ENCODE measurements around the gene MT1H.
"Not testable (repeated sequence)": the region's sequence is repeated elsewhere in the genome, so short reads cannot be mapped to it uniquely, and the experiment has no call there.

MT1H gene

GRCh38 chr16:56686758-56687157 lies 17.1 kb downstream of the MT1H start:
- no peak for DNase-seq

- DNase-seq: peak; percentile 50
Observed at GRCh38 chr16:56688762-56689161, 19.1 kb downstream of the MT1H start.

GRCh38 chr16:56689171-56689570 lies 19.6 kb downstream of the MT1H start:
- peak; percentile 44 for DNase-seq

- DNase-seq: no peak
Observed at GRCh38 chr16:56690420-56691122, 21.0 kb downstream of the MT1H start.

GRCh38 chr16:56691885-56692284 lies 22.3 kb downstream of the MT1H start:
- DNase-seq: no peak

- no peak for DNase-seq
Observed at GRCh38 chr16:56695246-56695645, 25.6 kb downstream of the MT1H start.

- no peak for DNase-seq
Observed at GRCh38 chr16:56697456-56698155, 28.0 kb downstream of the MT1H start.

- DNase-seq: no peak
Observed at GRCh38 chr16:56700195-56700594, 30.6 kb downstream of the MT1H start.

- no peak for DNase-seq
Observed at GRCh38 chr16:56700631-56701030, 31.0 kb downstream of the MT1H start.

- no peak for DNase-seq
Observed at GRCh38 chr16:56701534-56701933, 31.9 kb downstream of the MT1H start.

- DNase-seq: no peak
Observed at GRCh38 chr16:56702836-56703235, 33.2 kb downstream of the MT1H start.

GRCh38 chr16:56708525-56709442 lies 39.2 kb downstream of the MT1H start:
- peak; percentile 58 for DNase-seq

GRCh38 chr16:56709443-56710040 lies 39.9 kb downstream of the MT1H start:
- DNase-seq: no peak

GRCh38 chr16:56710181-56710737 lies 40.6 kb downstream of the MT1H start:
- no peak for DNase-seq

GRCh38 chr16:56711862-56712261 lies 42.2 kb downstream of the MT1H start:
- DNase-seq: no peak

GRCh38 chr16:56713794-56714193 lies 44.2 kb downstream of the MT1H start:
- no peak for DNase-seq

- no peak for DNase-seq
Observed at GRCh38 chr16:56715126-56715525, 45.5 kb downstream of the MT1H start.

GRCh38 chr16:56716761-56717160 lies 47.1 kb downstream of the MT1H start:
- peak; percentile 68 for DNase-seq

- not testable (repeated sequence) for DNase-seq
Observed at GRCh38 chr16:56717532-56717931, 47.9 kb downstream of the MT1H start.

All from NCI-H69 (cell line).